Fibroblast of skin of right biceps (primary cell): ENCODE data around the gene SLC9A1.
A peak's percentile ranks its signal among the peaks of the same experiment; 100 is the strongest.

ENCODE experiments used
- DNase-seq: peaks from one replicate; pipeline ENCODE4 v3.0.0-alpha.2; 2013

The SLC9A1 gene

GRCh38 chr1:27150183-27150582 is 4.7 kb downstream of the SLC9A1 start:
- no peak for DNase-seq

- DNase-seq: no peak
Observed at GRCh38 chr1:27149762-27150113, 5.2 kb downstream of the SLC9A1 start.

GRCh38 chr1:27149084-27149761 is 5.7 kb downstream of the SLC9A1 start:
- DNase-seq: no peak

GRCh38 chr1:27148591-27148990 is 6.3 kb downstream of the SLC9A1 start:
- DNase-seq: no peak

- DNase-seq: no peak
Observed at GRCh38 chr1:27147842-27148518, 6.9 kb downstream of the SLC9A1 start.

GRCh38 chr1:27145934-27146354 is 9.0 kb downstream of the SLC9A1 start:
- peak; percentile 91 for DNase-seq

- DNase-seq: peak; percentile 52
Observed at GRCh38 chr1:27144920-27145661, 9.8 kb downstream of the SLC9A1 start.

GRCh38 chr1:27144049-27144748 is 10.7 kb downstream of the SLC9A1 start:
- no peak for DNase-seq

GRCh38 chr1:27143401-27143800 is 11.5 kb downstream of the SLC9A1 start:
- no peak for DNase-seq

GRCh38 chr1:27142464-27142863 is 12.5 kb downstream of the SLC9A1 start:
- DNase-seq: no peak

- no peak for DNase-seq
Observed at GRCh38 chr1:27141266-27142003, 13.5 kb downstream of the SLC9A1 start.

GRCh38 chr1:27139980-27140379 is 14.9 kb downstream of the SLC9A1 start:
- DNase-seq: no peak

GRCh38 chr1:27138927-27139326 is 16.0 kb downstream of the SLC9A1 start:
- DNase-seq: no peak

GRCh38 chr1:27138368-27138767 is 16.6 kb downstream of the SLC9A1 start:
- DNase-seq: no peak

GRCh38 chr1:27137544-27138075 is 17.3 kb downstream of the SLC9A1 start:
- no peak for DNase-seq

GRCh38 chr1:27136998-27137542 is 17.9 kb downstream of the SLC9A1 start:
- no peak for DNase-seq

GRCh38 chr1:27136236-27136551 is 18.7 kb downstream of the SLC9A1 start:
- no peak for DNase-seq

- no peak for DNase-seq
Observed at GRCh38 chr1:27135541-27136235, 19.2 kb downstream of the SLC9A1 start.

GRCh38 chr1:27133991-27134390 is 20.9 kb downstream of the SLC9A1 start:
- DNase-seq: no peak

GRCh38 chr1:27133158-27133557 is 21.8 kb downstream of the SLC9A1 start:
- DNase-seq: no peak

- no peak for DNase-seq
Observed at GRCh38 chr1:27132624-27133023, 22.3 kb downstream of the SLC9A1 start.

- no peak for DNase-seq
Observed at GRCh38 chr1:27132147-27132546, 22.8 kb downstream of the SLC9A1 start.
